WTC11 (cell line): ENCODE results near the gene OR2A2. TPM values are rescaled to one million over a fixed set of nuclear protein-coding genes. Genes with fewer than 3 reads are reported as not detected.

Source experiments
- ATAC-seq: fragments of 200-7000 bp; cut with Tn5 transposase; 2 replicates; pipeline ENCODE4 v1.10.0; 2021; ENCODE audit warnings: mild to moderate bottlenecking, moderate library complexity
- CTCF ChIA-PET: fragments of 300-600 bp; sonication (Branson Sonifier 250); formaldehyde crosslinking; loops from one replicate; lab custom pipeline; 2021; ENCODE audit warnings: antibody characterized with exemption; lab: Charles Lee
- POLR2A ChIA-PET: fragments of 350-600 bp; sonication (Branson Sonifier 250); formaldehyde crosslinking; loops from one replicate; lab custom pipeline; 2021; ENCODE audit warnings: antibody characterized with exemption; lab: Charles Lee
- DNase-seq: peaks from one replicate; pipeline ENCODE4 v3.0.0; 2021; ENCODE audit warnings: low spot score
- H3K27ac Mint-ChIP-seq: 2 replicates; pipeline ENCODE4 v1.8.0; 2021; ENCODE audit warnings: mixed read lengths
- H3K27me3 Mint-ChIP-seq: 2 replicates; pipeline ENCODE4 v1.8.0; 2021; ENCODE audit warnings: low read depth, mild to moderate bottlenecking, moderate library complexity, mixed read lengths
- H3K36me3 Mint-ChIP-seq: 2 replicates; pipeline ENCODE4 v1.8.0; 2021; ENCODE audit warnings: mixed read lengths
- H3K4me1 Mint-ChIP-seq: 2 replicates; pipeline ENCODE4 v1.8.0; 2022; ENCODE audit warnings: mixed read lengths
- H3K4me3 Mint-ChIP-seq: 2 replicates; pipeline ENCODE4 v1.8.0; 2021; ENCODE audit warnings: mild to moderate bottlenecking, moderate library complexity, mixed read lengths
- H3K9me3 Mint-ChIP-seq: 2 replicates; pipeline ENCODE4 v1.8.0; 2021; ENCODE audit warnings: mixed read lengths
- CREM ChIP-seq: sonication (generic); formaldehyde crosslinking; IDR thresholded peaks from 2 replicates; pipeline ENCODE4 v1.8.1; 2022; ENCODE audit warnings: mild to moderate bottlenecking, missing genetic modification reagents, moderate library complexity
- ELF4 ChIP-seq: sonication (generic); formaldehyde crosslinking; IDR thresholded peaks from 2 replicates; pipeline ENCODE4 v1.8.1; 2022; ENCODE audit warnings: low read depth, mild to moderate bottlenecking, moderate library complexity, missing genetic modification reagents
- KAT7 ChIP-seq: sonication (generic); formaldehyde crosslinking; IDR thresholded peaks from 2 replicates; pipeline ENCODE4 v1.8.1; 2023; ENCODE audit warnings: missing genetic modification reagents, mild to moderate bottlenecking, borderline replicate concordance
- NR1H2 ChIP-seq: sonication (generic); formaldehyde crosslinking; IDR thresholded peaks from 2 replicates; pipeline ENCODE4 v1.9.0; 2021; ENCODE audit warnings: mild to moderate bottlenecking, moderate library complexity, missing genetic modification reagents
- OVOL2 ChIP-seq: fragments of 250-450 bp; sonication (Bioruptor Pico); IDR thresholded peaks from 2 replicates; pipeline ENCODE4 v1.9.0; 2021; ENCODE audit warnings: mild to moderate bottlenecking, borderline replicate concordance
- RORB ChIP-seq: fragments of 250-450 bp; sonication (Bioruptor Pico); IDR thresholded peaks from 2 replicates; pipeline ENCODE4 v1.9.0; 2021; ENCODE audit warnings: mild to moderate bottlenecking
- TEAD1 ChIP-seq: sonication (generic); formaldehyde crosslinking; IDR thresholded peaks from 2 replicates; pipeline ENCODE4 v1.8.0; 2022; ENCODE audit warnings: mild to moderate bottlenecking, missing genetic modification reagents
- ZNF396 ChIP-seq: fragments of 250-450 bp; sonication (Bioruptor Pico); IDR thresholded peaks from 2 replicates; pipeline ENCODE4 v1.8.0; 2021; ENCODE audit warnings: mild to moderate bottlenecking, moderate library complexity, borderline replicate concordance
- ZNF416 ChIP-seq: fragments of 250-450 bp; sonication (Bioruptor Pico); IDR thresholded peaks from 2 replicates; pipeline ENCODE4 v1.9.0; 2021; ENCODE audit warnings: mild to moderate bottlenecking, inconsistent platforms
- total RNA-seq: library from RNA; stranded (reverse); gene quantifications from 3 replicates; pipeline ENCODE4 v1.2.3, GENCODE V29; 2021
- TF ChIP-seq, protein P1 (sequence below): sonication (generic); formaldehyde crosslinking; IDR thresholded peaks from 2 replicates; pipeline ENCODE4 v1.8.1; 2023; ENCODE audit warnings: mild to moderate bottlenecking, moderate library complexity, missing genetic modification reagents

The OR2A2 gene
- total RNA-seq, 1 experiment from 2014 or later: not detected

DNA sequence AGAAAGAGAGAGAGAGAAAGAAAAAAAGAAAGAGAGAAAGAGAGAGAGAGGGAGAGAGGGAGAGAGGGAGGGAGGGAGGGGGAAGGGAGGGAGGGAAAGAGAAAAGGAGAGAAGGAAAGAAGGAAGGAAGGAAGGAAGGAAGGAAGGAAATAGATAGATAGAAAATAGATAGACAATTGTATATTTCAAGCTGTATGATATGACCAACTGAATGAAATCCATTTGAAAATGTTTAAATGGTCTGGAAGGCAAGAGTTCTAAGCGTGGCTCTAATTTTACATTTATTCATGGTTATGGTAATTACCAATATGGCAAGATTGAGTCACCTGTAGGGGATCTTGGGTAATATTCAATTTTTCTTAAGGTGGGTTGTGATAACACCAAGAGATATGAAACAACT lies 49.5 kb downstream of the OR2A2 start:
- CTCF ChIA-PET: no interaction called here
- TF ChIP-seq TEAD1 (CRISPR knock-in tag) (no peak), RORB (no peak), OVOL2 (no peak), CREM (no peak), NR1H2 (CRISPR knock-in tag) (no peak), ZNF396 (CRISPR knock-in tag) (no peak), ELF4 (CRISPR knock-in tag) (no peak), ZNF416 (CRISPR knock-in tag) (no peak), KAT7 (no peak)
- TF ChIP-seq, protein P1, sequence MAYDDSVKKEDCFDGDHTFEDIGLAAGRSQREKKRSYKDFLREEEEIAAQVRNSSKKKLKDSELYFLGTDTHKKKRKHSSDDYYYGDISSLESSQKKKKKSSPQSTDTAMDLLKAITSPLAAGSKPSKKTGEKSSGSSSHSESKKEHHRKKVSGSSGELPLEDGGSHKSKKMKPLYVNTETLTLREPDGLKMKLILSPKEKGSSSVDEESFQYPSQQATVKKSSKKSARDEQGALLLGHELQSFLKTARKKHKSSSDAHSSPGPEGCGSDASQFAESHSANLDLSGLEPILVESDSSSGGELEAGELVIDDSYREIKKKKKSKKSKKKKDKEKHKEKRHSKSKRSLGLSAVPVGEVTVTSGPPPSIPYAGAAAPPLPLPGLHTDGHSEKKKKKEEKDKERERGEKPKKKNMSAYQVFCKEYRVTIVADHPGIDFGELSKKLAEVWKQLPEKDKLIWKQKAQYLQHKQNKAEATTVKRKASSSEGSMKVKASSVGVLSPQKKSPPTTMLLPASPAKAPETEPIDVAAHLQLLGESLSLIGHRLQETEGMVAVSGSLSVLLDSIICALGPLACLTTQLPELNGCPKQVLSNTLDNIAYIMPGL (CRISPR knock-in tag): no peak
- no peak for DNase-seq
- ATAC-seq: no peak
- Mint-ChIP-seq H3K36me3 (0 out of 2 replicates have a peak, but pooled peaks cover 4% of the 10 kb centered on the region), H3K27me3 (no peaks in the 10 kb centered on the region), H3K4me3 (no peak overlapping the region), H3K27ac (no peak overlapping the region), H3K4me1 (no peaks in the 10 kb centered on the region), H3K9me3 (peaks cover 15% of the 10 kb centered on the region)
- POLR2A ChIA-PET: no interaction called here

Other genes starting within 250 kb of the OR2A2 start
- 39.8 to 52.7 TPM (median 42.0 TPM) in 3 replicates for gene TCAF1, start 207.4 kb upstream of the OR2A2 start, total RNA-seq
- gene OR2F2, start 174.3 kb upstream of the OR2A2 start, total RNA-seq: not detected in 3 replicates
- not detected in 3 replicates for gene OR2F1, start 154.7 kb upstream of the OR2A2 start, total RNA-seq
- not detected in 3 replicates for gene OR6B1, start 109.3 kb upstream of the OR2A2 start, total RNA-seq
- not detected in 3 replicates for gene OR2A5, start 60.6 kb upstream of the OR2A2 start, total RNA-seq
- gene OR2A25, start 39.8 kb upstream of the OR2A2 start, total RNA-seq: not detected in 3 replicates
- not detected in 3 replicates for gene OR2A12, start 23.3 kb upstream of the OR2A2 start, total RNA-seq
- gene OR2A14, start 13.6 kb downstream of the OR2A2 start, total RNA-seq: not detected in 3 replicates
- gene CTAGE4, start 73.9 kb downstream of the OR2A2 start, total RNA-seq: 18.3 to 23.3 TPM (median 20.9 TPM) in 3 replicates
- gene ARHGEF35, start 86.2 kb downstream of the OR2A2 start, total RNA-seq: 28.1 to 39.2 TPM (median 37.0 TPM) in 3 replicates
- 0.20 to 0.37 TPM (median 0.27 TPM) in 3 replicates for gene OR2A42, start 130.0 kb downstream of the OR2A2 start, total RNA-seq
- 6.3 to 9.9 TPM (median 9.4 TPM) in 3 replicates for gene OR2A7, start 155.2 kb downstream of the OR2A2 start, total RNA-seq
- gene CTAGE8, start 159.7 kb downstream of the OR2A2 start, total RNA-seq: 5.6 to 8.4 TPM (median 7.9 TPM) in 3 replicates
- 0.15 to 0.27 TPM in 2 of 3 replicates, not detected in the other for gene OR2A1, start 202.8 kb downstream of the OR2A2 start, total RNA-seq
- 80.1 to 115 TPM (median 104 TPM) in 3 replicates for gene ARHGEF5, start 245.8 kb downstream of the OR2A2 start, total RNA-seq